BE2C (cell line): ENCODE results near the gene GNAS-AS1.

ENCODE experiments used
- DNase-seq: peaks from one replicate; pipeline ENCODE4 v3.0.0-alpha.2; 2020
- H3K27me3 ChIP-seq: fragments of 250-450 bp; sonication (Bioruptor Pico); 2 replicates; pipeline ENCODE4 v1.5.1; 2020; ENCODE audit warnings: mild to moderate bottlenecking
- H3K36me3 ChIP-seq: fragments of 250-450 bp; sonication (Bioruptor Pico); 2 replicates; pipeline ENCODE4 v1.5.1; 2020; ENCODE audit warnings: mild to moderate bottlenecking
- H3K4me1 ChIP-seq: fragments of 250-450 bp; sonication (Bioruptor Pico); 2 replicates; pipeline ENCODE4 v1.5.1; 2020
- H3K4me3 ChIP-seq: 2 replicates; pipeline ENCODE4 v1.5.1; 2011; ENCODE audit warnings: low read depth, low read length
- H3K9me3 ChIP-seq: fragments of 250-450 bp; sonication (Bioruptor Pico); 2 replicates; pipeline ENCODE4 v1.5.1; 2020
- TF ChIP-seq, protein P1 (sequence below): IDR thresholded peaks from 2 replicates; pipeline ENCODE4 v1.5.1; 2012; ENCODE audit warnings: mild to moderate bottlenecking, low read depth, low read length

Gene GNAS-AS1

DNA sequence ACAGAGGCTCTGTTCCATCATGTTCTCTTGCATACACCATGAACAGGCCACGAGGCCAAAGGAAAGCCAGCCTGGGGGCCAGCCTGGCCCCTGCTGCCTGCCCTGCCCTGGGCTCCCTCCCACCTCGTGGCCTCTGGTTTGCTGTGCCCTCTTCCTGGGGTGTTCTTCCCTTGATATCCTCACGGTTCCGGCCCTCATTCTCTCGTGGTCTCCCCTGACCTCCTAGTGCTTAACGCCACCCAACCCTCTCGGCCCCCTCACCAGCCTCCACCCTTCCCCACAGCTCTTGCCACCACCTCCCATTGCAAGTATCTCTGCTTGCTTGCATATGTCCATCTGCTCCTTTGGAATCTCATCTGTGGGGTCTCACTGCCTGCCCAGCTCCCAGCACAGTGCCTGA lies 73.0 kb downstream of the GNAS-AS1 start:
- no peaks in the 10 kb centered on the region for H3K36me3 ChIP-seq
- DNase-seq, result no peak
- no peaks in the 10 kb centered on the region for H3K9me3 ChIP-seq
- no peak overlapping the region for H3K4me3 ChIP-seq
- TF ChIP-seq, protein P1, sequence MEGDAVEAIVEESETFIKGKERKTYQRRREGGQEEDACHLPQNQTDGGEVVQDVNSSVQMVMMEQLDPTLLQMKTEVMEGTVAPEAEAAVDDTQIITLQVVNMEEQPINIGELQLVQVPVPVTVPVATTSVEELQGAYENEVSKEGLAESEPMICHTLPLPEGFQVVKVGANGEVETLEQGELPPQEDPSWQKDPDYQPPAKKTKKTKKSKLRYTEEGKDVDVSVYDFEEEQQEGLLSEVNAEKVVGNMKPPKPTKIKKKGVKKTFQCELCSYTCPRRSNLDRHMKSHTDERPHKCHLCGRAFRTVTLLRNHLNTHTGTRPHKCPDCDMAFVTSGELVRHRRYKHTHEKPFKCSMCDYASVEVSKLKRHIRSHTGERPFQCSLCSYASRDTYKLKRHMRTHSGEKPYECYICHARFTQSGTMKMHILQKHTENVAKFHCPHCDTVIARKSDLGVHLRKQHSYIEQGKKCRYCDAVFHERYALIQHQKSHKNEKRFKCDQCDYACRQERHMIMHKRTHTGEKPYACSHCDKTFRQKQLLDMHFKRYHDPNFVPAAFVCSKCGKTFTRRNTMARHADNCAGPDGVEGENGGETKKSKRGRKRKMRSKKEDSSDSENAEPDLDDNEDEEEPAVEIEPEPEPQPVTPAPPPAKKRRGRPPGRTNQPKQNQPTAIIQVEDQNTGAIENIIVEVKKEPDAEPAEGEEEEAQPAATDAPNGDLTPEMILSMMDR, result no peak
- H3K27me3 ChIP-seq, result no peaks in the 10 kb centered on the region; the same call in 1 of the 2 replicates
- H3K4me1 ChIP-seq, result no peaks in the 10 kb centered on the region

- Histone ChIP-seq H3K4me1 (no peaks in the 10 kb centered on the region), H3K9me3 (no peaks in the 10 kb centered on the region), H3K4me3 (no peak overlapping the region), H3K36me3 (no peaks in the 10 kb centered on the region), H3K27me3 (peaks cover 11% of the 10 kb centered on the region)
- TF ChIP-seq, protein P1, result no peak
- no peak for DNase-seq
Measured at GRCh38 chr20:58776109-58776508, 74.6 kb downstream of the GNAS-AS1 start.

GRCh38 chr20:58775371-58775770 lies 75.3 kb downstream of the GNAS-AS1 start:
- Histone ChIP-seq H3K4me3 (no peak overlapping the region), H3K9me3 (no peaks in the 10 kb centered on the region), H3K4me1 (no peaks in the 10 kb centered on the region), H3K27me3 (peaks cover 19% of the 10 kb centered on the region), H3K36me3 (no peaks in the 10 kb centered on the region)
- DNase-seq, result no peak
- TF ChIP-seq, protein P1, result no peak

DNA sequence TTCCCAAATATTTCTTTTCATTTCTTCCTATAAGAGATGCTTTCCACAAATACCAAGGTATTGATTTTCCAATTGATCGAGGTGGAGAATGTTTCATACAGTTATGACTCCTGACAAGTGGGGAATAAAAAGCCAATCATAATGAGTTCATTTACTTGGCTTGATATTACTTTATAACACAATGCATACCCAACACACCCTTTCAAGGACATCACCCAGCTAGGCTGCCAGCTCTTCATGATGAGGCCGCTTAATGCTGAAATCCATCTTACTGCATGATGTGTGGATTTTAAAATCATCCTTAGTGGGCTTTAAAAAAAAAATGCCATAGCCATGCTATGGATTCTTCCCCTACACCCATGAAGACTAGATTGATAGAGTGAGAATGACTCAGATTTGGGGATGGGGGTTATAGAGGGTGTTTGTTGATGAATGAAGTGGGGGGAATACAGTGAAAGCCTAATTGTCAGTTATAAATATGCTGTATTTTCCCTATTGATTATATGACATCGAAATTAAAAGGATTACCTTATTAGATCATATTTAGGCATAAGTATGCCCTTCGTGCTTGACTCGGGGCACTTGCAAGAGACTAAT lies 75.9 kb downstream of the GNAS-AS1 start:
- DNase-seq, result no peak
- Histone ChIP-seq H3K4me3 (no peak overlapping the region), H3K27me3 (peaks cover 22% of the 10 kb centered on the region), H3K9me3 (no peaks in the 10 kb centered on the region), H3K36me3 (no peaks in the 10 kb centered on the region), H3K4me1 (no peaks in the 10 kb centered on the region)
- TF ChIP-seq, protein P1, result no peak

- H3K36me3 ChIP-seq, result no peaks in the 10 kb centered on the region
- TF ChIP-seq, protein P1, result no peak
- DNase-seq, result no peak
- H3K4me1 ChIP-seq, result no peaks in the 10 kb centered on the region
- H3K4me3 ChIP-seq, result no peak overlapping the region
- no peaks in the 10 kb centered on the region for H3K9me3 ChIP-seq
- H3K27me3 ChIP-seq, result peaks cover 28% of the 10 kb centered on the region
Measured at GRCh38 chr20:58774214-58774613, 76.5 kb downstream of the GNAS-AS1 start.

GRCh38 chr20:58772786-58773185 lies 77.9 kb downstream of the GNAS-AS1 start:
- TF ChIP-seq, protein P1, result no peak
- H3K4me3 ChIP-seq, result no peak overlapping the region
- H3K4me1 ChIP-seq, result no peaks in the 10 kb centered on the region
- no peak for DNase-seq
- H3K36me3 ChIP-seq, result no peaks in the 10 kb centered on the region
- H3K27me3 ChIP-seq, result peaks cover 38% of the 10 kb centered on the region
- H3K9me3 ChIP-seq, result no peaks in the 10 kb centered on the region
